Measurements from ENCODE around the gene TTC28. TPM values are rescaled to one million over a fixed set of nuclear protein-coding genes. Genes with fewer than 3 reads are reported as not detected.
"Not testable (repeated sequence)": the region's sequence is repeated elsewhere in the genome, so short reads cannot be mapped to it uniquely, and the experiment has no call there.

Gene TTC28
- total RNA-seq, 1 experiment from 2014 or later, result 11.2 TPM

- H2AFZ ChIP-seq (ENCODE audit: low read length); H3K4me2 ChIP-seq (ENCODE audit: low read depth, low read length, poor library complexity, severe bottlenecking); H4K20me1 ChIP-seq (ENCODE audit: insufficient read depth, low read depth, low read length); H3K79me2 ChIP-seq (ENCODE audit: low read length); H3K27me3 ChIP-seq (ENCODE audit: low read length); H3K4me1 ChIP-seq (ENCODE audit: low read length); H3K9me2 ChIP-seq (replicated peaks; ENCODE audit: insufficient read depth, low read length); H3K27ac ChIP-seq (ENCODE audit: low read length); H3K9me3 ChIP-seq (ENCODE audit: low read length); H3K36me3 ChIP-seq (ENCODE audit: insufficient read depth, low read length); H3K4me3 ChIP-seq (ENCODE audit: low read length); H3K9ac ChIP-seq (ENCODE audit: low read length): not testable (repeated sequence)
- DNase-seq, result peak; percentile 16
These were observed 10.2 kb upstream of the TTC28 start for GRCh38 chr22:28689796-28690195.

- H3K36me3 ChIP-seq (ENCODE audit: insufficient read depth, low read length); H3K79me2 ChIP-seq (ENCODE audit: low read length); H2AFZ ChIP-seq (ENCODE audit: low read length); H3K27ac ChIP-seq (ENCODE audit: low read length); H3K9me2 ChIP-seq (replicated peaks; ENCODE audit: insufficient read depth, low read length); H3K4me3 ChIP-seq (ENCODE audit: low read length); H4K20me1 ChIP-seq (ENCODE audit: insufficient read depth, low read depth, low read length); H3K9ac ChIP-seq (ENCODE audit: low read length); H3K27me3 ChIP-seq (ENCODE audit: low read length); H3K9me3 ChIP-seq (ENCODE audit: low read length); H3K4me1 ChIP-seq (ENCODE audit: low read length); H3K4me2 ChIP-seq (ENCODE audit: low read depth, low read length, poor library complexity, severe bottlenecking): not testable (repeated sequence)
- DNase-seq, result peak; percentile 10
These were observed 3.3 kb upstream of the TTC28 start for GRCh38 chr22:28682966-28683365.

- peak; percentile 37 for DNase-seq
- not testable (repeated sequence) for H3K27me3 ChIP-seq (ENCODE audit: low read length); H3K27ac ChIP-seq (ENCODE audit: low read length); H4K20me1 ChIP-seq (ENCODE audit: insufficient read depth, low read depth, low read length); H3K36me3 ChIP-seq (ENCODE audit: insufficient read depth, low read length); H3K4me2 ChIP-seq (ENCODE audit: low read depth, low read length, poor library complexity, severe bottlenecking); H3K9me2 ChIP-seq (replicated peaks; ENCODE audit: insufficient read depth, low read length); H3K4me1 ChIP-seq (ENCODE audit: low read length); H3K9me3 ChIP-seq (ENCODE audit: low read length); H3K4me3 ChIP-seq (ENCODE audit: low read length); H2AFZ ChIP-seq (ENCODE audit: low read length); H3K79me2 ChIP-seq (ENCODE audit: low read length); H3K9ac ChIP-seq (ENCODE audit: low read length)
These were observed 1.3 kb upstream of the TTC28 start for GRCh38 chr22:28680813-28681490.

- H3K27me3 ChIP-seq (ENCODE audit: low read length); H3K9me2 ChIP-seq (replicated peaks; ENCODE audit: insufficient read depth, low read length); H3K27ac ChIP-seq (ENCODE audit: low read length); H3K36me3 ChIP-seq (ENCODE audit: insufficient read depth, low read length); H4K20me1 ChIP-seq (ENCODE audit: insufficient read depth, low read depth, low read length); H3K9me3 ChIP-seq (ENCODE audit: low read length); H3K4me1 ChIP-seq (ENCODE audit: low read length); H3K79me2 ChIP-seq (ENCODE audit: low read length): not testable (repeated sequence)
- Histone ChIP-seq H3K9ac (ENCODE audit: low read length) (peak overlapping the region; percentile 76), H3K4me3 (ENCODE audit: low read length) (peak overlapping the region; percentile 79), H2AFZ (ENCODE audit: low read length) (peak overlapping the region; percentile 63), H3K4me2 (ENCODE audit: low read depth, low read length, poor library complexity, severe bottlenecking) (peak overlapping the region; percentile 75)
- DNase-seq, result peak; percentile 56
These were observed 646 bp downstream of the TTC28 start for GRCh38 chr22:28678778-28679610.

GRCh38 chr22:28678170-28678569 is 1.5 kb downstream of the TTC28 start:
- H3K36me3 ChIP-seq (ENCODE audit: insufficient read depth, low read length); H2AFZ ChIP-seq (ENCODE audit: low read length); H4K20me1 ChIP-seq (ENCODE audit: insufficient read depth, low read depth, low read length); H3K27me3 ChIP-seq (ENCODE audit: low read length); H3K9ac ChIP-seq (ENCODE audit: low read length); H3K9me3 ChIP-seq (ENCODE audit: low read length); H3K4me3 ChIP-seq (ENCODE audit: low read length); H3K27ac ChIP-seq (ENCODE audit: low read length); H3K9me2 ChIP-seq (replicated peaks; ENCODE audit: insufficient read depth, low read length); DNase-seq; H3K79me2 ChIP-seq (ENCODE audit: low read length): not testable (repeated sequence)
- H3K4me2 ChIP-seq (ENCODE audit: low read depth, low read length, poor library complexity, severe bottlenecking), result peak overlapping the region; percentile 75
- H3K4me1 ChIP-seq (ENCODE audit: low read length), result peaks cover 10% of the 10 kb centered on the region

GRCh38 chr22:28674121-28674563 is 5.5 kb downstream of the TTC28 start:
- no peaks in the 10 kb centered on the region for H3K36me3 ChIP-seq (ENCODE audit: insufficient read depth, low read length)
- DNase-seq, result peak; percentile 46
- no peak overlapping the region for H3K9ac ChIP-seq (ENCODE audit: low read length)
- no peaks in the 10 kb centered on the region; the same call in 1 of the 2 replicates for H3K79me2 ChIP-seq (ENCODE audit: low read length)
- no peaks in the 10 kb centered on the region for H3K27me3 ChIP-seq (ENCODE audit: low read length)
- no peak overlapping the region for H3K4me2 ChIP-seq (ENCODE audit: low read depth, low read length, poor library complexity, severe bottlenecking)
- H3K9me3 ChIP-seq (ENCODE audit: low read length), result no peaks in the 10 kb centered on the region; the same call in 1 of the 2 replicates
- H2AFZ ChIP-seq (ENCODE audit: low read length), result no peak overlapping the region
- H4K20me1 ChIP-seq (ENCODE audit: insufficient read depth, low read depth, low read length), result no peaks in the 10 kb centered on the region
- H3K4me1 ChIP-seq (ENCODE audit: low read length), result peaks cover 9% of the 10 kb centered on the region
- H3K9me2 ChIP-seq (replicated peaks; ENCODE audit: insufficient read depth, low read length), result no peaks in the 10 kb centered on the region
- no peak overlapping the region for H3K27ac ChIP-seq (ENCODE audit: low read length)
- no peak overlapping the region for H3K4me3 ChIP-seq (ENCODE audit: low read length)

- Histone ChIP-seq H3K4me1 (ENCODE audit: low read length) (peaks cover 4% of the 10 kb centered on the region; the same call in 1 of the 2 replicates), H3K27me3 (ENCODE audit: low read length) (no peaks in the 10 kb centered on the region), H4K20me1 (ENCODE audit: insufficient read depth, low read depth, low read length) (no peaks in the 10 kb centered on the region), H3K9me2 (replicated peaks; ENCODE audit: insufficient read depth, low read length) (no peaks in the 10 kb centered on the region), H3K9ac (ENCODE audit: low read length) (no peak overlapping the region), H3K4me2 (ENCODE audit: low read depth, low read length, poor library complexity, severe bottlenecking) (no peak overlapping the region), H3K27ac (ENCODE audit: low read length) (no peak overlapping the region), H2AFZ (ENCODE audit: low read length) (no peak overlapping the region), H3K36me3 (ENCODE audit: insufficient read depth, low read length) (no peaks in the 10 kb centered on the region), H3K9me3 (ENCODE audit: low read length) (no peaks in the 10 kb centered on the region; the same call in 1 of the 2 replicates), H3K4me3 (ENCODE audit: low read length) (no peak overlapping the region), H3K79me2 (ENCODE audit: low read length) (no peaks in the 10 kb centered on the region)
- no peak for DNase-seq
These were observed 8.9 kb downstream of the TTC28 start for GRCh38 chr22:28670756-28671155.

GRCh38 chr22:28670161-28670560 is 9.5 kb downstream of the TTC28 start:
- no peaks in the 10 kb centered on the region for H3K79me2 ChIP-seq (ENCODE audit: low read length)
- H3K4me2 ChIP-seq (ENCODE audit: low read depth, low read length, poor library complexity, severe bottlenecking), result no peak overlapping the region
- H2AFZ ChIP-seq (ENCODE audit: low read length), result no peak overlapping the region
- no peak for DNase-seq
- no peaks in the 10 kb centered on the region for H3K27me3 ChIP-seq (ENCODE audit: low read length)
- H3K9me3 ChIP-seq (ENCODE audit: low read length), result no peaks in the 10 kb centered on the region; the same call in 1 of the 2 replicates
- H3K9ac ChIP-seq (ENCODE audit: low read length), result no peak overlapping the region
- H3K36me3 ChIP-seq (ENCODE audit: insufficient read depth, low read length), result no peaks in the 10 kb centered on the region
- no peak overlapping the region for H3K27ac ChIP-seq (ENCODE audit: low read length)
- H3K9me2 ChIP-seq (replicated peaks; ENCODE audit: insufficient read depth, low read length), result no peaks in the 10 kb centered on the region
- peaks cover 4% of the 10 kb centered on the region; the same call in 1 of the 2 replicates for H3K4me1 ChIP-seq (ENCODE audit: low read length)
- H3K4me3 ChIP-seq (ENCODE audit: low read length), result no peak overlapping the region
- H4K20me1 ChIP-seq (ENCODE audit: insufficient read depth, low read depth, low read length), result no peaks in the 10 kb centered on the region
